Measurements from ENCODE around the gene DPYD.

- no peak for TF ChIP-seq CTCF (IDR thresholded peaks at IDR 0.05)
- TF ChIP-seq POLR2AphosphoS5 (IDR thresholded peaks at IDR 0.05) = no peak
- TF ChIP-seq POLR2A (IDR thresholded peaks at IDR 0.05) = no peak
These were observed 106.0 kb downstream of the DPYD start for GRCh38 chr1:97814804-97815203.

Measured in sigmoid colon (tissue), 4 donors.